GM19324 (cell line): ENCODE results near the gene CAMSAP1.

Source experiments
- ATAC-seq: cut with Tn5 transposase; IDR thresholded peaks from one replicate; pipeline ENCODE4 v1.9.1; 2021; ENCODE audit warnings: mild to moderate bottlenecking, moderate library complexity; ENCODE audit not compliant: unreplicated experiment, low FRiP score

Gene CAMSAP1

DNA sequence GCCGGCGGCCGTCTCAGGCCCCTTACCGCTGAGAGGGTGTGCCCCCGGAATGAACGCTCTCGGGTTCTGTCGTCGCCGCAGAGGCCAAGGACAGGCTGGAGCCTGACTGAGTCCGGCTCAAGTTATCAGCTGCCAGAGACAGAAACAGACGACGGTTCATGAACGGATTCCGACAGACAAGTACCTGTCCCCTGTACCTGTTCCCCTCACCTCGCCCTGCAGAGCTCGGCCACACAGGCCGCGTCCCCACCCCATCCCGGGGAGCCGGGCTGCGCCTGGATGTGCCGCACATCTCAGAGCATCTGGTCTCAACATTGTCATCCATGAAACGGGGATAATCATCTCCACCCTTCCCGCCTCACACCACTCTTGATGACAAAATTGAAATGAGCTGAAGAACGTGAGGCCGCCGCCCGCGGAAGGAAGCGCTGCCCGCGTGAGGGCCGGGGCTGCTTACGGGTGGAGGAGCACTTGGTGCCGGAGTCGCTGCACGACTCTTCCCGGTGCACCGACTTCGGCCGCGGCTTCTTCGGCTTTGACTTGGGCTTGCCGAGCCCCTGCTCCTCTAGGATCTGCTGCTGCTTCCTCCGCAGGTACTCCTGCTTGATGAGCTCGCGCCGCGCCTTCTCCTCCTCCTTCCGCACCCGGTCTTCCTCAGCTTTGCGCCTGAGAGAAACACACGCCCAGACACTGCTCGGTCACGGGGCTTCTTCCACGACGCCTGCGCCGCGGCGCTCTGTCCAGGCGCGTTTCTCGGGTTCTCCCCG lies 89.2 kb downstream of the CAMSAP1 start:
- ATAC-seq = no peak

DNA sequence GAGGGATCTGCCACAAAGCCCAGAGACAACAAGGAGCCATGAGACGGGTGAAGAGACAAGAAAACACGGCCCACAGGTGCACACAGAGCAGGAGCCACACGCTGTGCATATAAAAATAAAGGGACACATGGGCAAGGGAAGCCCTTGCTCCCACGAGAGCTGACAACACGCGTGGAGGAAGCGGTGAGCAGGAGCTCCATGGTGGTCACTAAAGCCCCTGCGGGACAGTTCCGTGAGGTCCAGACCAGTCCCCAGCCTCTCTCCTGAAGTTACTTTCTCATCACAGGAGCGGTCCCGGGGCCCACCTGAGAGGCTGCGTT lies 90.7 kb downstream of the CAMSAP1 start:
- ATAC-seq = no peak

GRCh38 chr9:135815830-135816650 lies 91.3 kb downstream of the CAMSAP1 start:
- ATAC-seq = no peak

GRCh38 chr9:135815413-135815812 lies 91.9 kb downstream of the CAMSAP1 start:
- ATAC-seq = no peak

DNA sequence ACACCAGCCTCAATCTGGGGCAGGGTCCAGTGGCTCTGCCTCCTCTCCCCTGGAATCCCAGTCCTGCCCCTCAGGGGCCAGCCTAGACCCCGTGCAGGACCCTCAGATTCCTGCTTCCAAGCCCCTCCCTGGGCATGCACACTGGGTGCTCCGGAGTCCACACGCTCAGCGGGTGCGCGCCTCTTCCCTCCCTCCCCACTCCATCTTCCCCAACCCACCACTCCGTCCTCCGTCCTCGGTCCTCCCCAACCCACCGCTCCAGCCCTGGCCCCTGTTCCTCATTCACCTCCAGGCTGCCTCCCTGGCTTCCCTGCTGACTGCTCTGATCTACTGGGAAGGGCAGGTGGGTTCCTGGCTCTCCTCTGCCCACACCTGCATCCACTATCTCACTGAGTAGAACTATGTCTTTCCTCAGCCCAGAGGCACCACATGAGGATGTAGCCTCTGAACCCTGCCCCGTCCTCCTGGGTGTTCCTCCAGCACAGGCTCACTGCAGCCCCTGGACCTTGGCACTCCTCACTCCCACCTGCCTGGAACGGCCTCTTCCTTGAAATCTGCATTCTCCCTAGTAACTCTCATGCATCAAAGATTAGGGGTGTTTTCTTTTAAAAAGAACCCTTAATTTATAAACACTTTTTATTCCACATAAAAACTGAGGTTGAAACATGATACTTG lies 92.8 kb downstream of the CAMSAP1 start:
- ATAC-seq = no peak

- ATAC-seq = no peak
Measured at GRCh38 chr9:135813671-135814290, 93.6 kb downstream of the CAMSAP1 start.

DNA sequence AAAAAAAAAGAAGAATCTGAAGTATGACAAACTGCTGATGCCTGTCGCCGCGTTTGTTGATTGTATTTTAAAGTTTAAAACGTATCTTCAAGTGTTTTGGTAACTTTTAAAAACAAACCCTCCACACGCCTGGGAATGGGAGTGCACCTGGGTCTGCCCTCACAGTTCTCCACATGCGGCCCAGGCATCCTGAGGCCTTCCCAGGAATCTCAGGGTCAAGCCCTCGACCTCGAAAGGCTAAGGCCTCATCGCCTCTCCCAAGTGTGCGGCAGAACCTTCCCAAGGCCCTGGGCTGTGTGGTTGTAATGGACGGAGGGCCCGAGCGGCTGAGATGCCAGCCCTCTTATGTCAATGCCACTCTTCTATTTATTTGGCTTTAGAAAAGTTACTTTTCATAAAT lies 94.4 kb downstream of the CAMSAP1 start:
- no peak for ATAC-seq

DNA sequence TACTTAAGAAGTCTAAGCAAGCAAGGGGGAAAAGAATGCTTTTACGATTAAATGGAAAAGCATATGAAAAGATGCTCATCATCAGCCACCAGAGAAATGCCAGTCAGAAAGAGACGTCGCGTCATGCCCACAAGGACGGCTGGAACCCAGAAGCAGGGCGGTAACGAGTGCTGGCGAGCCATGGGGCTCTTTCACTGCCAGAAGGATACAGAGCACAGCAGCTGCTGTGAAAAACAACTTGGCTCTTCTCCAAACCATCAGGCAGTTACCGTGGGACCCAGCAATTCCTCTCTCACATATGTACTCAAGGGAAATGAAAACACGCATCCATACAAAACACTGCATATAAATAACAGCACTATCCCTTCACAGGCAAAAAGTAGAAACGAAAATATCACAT lies 95.5 kb downstream of the CAMSAP1 start:
- ATAC-seq = no peak

- no peak for ATAC-seq
Measured at GRCh38 chr9:135810806-135811575, 96.4 kb downstream of the CAMSAP1 start.

- no peak for ATAC-seq
Measured at GRCh38 chr9:135809166-135809565, 98.2 kb downstream of the CAMSAP1 start.

DNA sequence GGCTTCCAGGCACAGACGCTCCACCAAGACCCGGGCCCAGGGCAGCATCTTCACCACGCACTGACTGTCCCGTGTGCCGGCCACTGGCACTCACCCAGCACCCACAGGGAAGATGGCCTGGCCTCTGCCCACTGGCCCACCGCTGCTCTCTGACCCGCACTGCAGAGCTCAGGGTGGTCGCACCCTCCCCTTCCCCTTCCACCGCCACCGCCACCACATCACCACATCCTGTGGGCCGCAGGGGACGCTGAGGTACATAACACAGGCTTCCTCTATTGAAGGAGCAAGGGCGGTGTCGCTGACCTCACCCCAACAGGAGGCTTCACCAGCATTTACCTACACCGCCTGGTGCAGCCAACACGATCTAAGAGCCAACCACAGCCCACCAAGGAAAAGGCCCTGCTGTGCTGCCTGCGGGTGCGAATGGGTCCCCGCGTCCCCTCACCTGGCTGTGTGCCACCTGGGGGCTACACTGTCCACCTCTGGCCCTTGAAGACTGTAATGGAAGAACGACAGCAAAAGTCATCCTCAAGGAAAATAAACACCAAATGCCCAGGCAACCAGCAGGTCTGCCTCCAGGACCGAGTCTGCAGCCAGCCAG lies 101.8 kb downstream of the CAMSAP1 start:
- no peak for ATAC-seq

GRCh38 chr9:135804581-135805421 lies 102.5 kb downstream of the CAMSAP1 start:
- no peak for ATAC-seq

DNA sequence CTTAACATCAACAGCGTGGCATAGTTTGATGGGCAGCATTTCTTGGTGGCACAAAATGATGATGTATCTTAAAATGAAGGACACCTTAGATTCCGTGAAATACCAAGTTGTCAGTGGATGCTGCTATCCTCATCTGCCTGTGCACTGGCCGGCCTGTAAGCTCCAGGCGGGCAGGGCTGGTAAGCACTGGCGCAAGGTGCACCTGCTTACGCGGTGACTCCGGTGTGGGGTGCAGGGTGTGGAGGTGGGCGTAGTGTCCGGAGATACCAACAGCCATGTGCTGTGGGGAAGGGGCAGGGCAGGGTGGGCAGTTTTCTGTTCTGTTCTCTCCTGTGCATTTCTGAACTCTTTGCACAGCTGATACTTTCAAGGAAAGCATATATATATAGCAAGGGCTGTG lies 103.9 kb downstream of the CAMSAP1 start:
- ATAC-seq = no peak

- ATAC-seq = no peak
Measured at GRCh38 chr9:135802876-135803419, 104.4 kb downstream of the CAMSAP1 start.

GRCh38 chr9:135801070-135801469 lies 106.3 kb downstream of the CAMSAP1 start:
- no peak for ATAC-seq

DNA sequence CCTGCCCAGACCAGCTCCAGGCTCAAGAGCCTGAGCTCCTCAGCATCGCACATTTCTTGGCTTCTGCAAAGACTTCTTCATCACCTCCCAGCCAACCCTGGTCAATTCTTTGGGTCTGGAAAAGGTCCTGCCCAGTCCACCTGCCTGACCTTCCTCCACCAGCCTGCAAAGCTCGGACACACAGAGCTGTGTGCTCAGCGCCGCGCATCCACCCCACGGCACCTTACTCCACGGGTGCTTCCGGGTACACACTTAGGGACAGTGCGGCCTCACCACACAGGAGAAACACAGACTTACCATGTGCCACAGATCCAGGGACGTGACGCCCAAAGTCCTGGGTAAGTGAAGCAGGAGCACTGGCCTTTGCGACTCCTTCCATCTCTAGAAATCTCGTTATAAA lies 108.1 kb downstream of the CAMSAP1 start:
- ATAC-seq = no peak

DNA sequence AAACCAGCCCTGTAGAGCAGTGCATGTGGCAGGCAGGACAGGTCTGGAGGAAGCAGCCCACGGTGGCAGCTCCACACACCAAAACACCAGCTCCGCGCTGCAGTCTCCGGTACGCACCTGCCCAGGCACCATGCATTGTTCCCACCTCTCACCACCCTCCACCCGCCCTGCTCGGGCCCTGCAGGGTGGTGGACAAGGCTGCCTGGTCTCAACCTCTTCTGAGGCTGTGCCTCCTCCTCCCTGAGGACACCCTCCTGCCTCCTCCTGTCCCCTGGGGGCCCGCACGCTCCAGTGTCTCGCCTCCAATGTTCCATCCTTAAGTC lies 109.1 kb downstream of the CAMSAP1 start:
- no peak for ATAC-seq

GRCh38 chr9:135797507-135798262 lies 109.7 kb downstream of the CAMSAP1 start:
- no peak for ATAC-seq
